Mesendoderm (in vitro differentiated cells): ENCODE results near the gene IL21.
A peak's percentile ranks its signal among the peaks of the same experiment; 100 is the strongest.

Experiments
- DNase-seq: peaks from one replicate; pipeline ENCODE4 v3.0.0; 2013
- H2AK5ac ChIP-seq: 2 replicates; pipeline ENCODE4 v1.6.1; 2013; ENCODE audit warnings: low read length, inconsistent platforms
- H2BK120ac ChIP-seq: 2 replicates; pipeline ENCODE4 v1.6.1; 2013; ENCODE audit warnings: low read depth, mild to moderate bottlenecking, low read length, moderate library complexity, mixed read lengths
- H2BK15ac ChIP-seq: replicated peaks from 2 replicates; pipeline ENCODE4 v1.6.1; 2013; ENCODE audit warnings: low read depth, mild to moderate bottlenecking, moderate library complexity
- H2BK5ac ChIP-seq: 2 replicates; pipeline ENCODE4 v1.6.1; 2013; ENCODE audit warnings: low read length, inconsistent platforms
- H3K18ac ChIP-seq: 2 replicates; pipeline ENCODE4 v1.6.1; 2013; ENCODE audit warnings: mild to moderate bottlenecking, low read length, mixed read lengths
- H3K23ac ChIP-seq: one replicate; pipeline ENCODE4 v1.6.1; 2013; ENCODE audit warnings: low read length
- H3K27ac ChIP-seq: 2 replicates; pipeline ENCODE4 v1.5.1; 2013; ENCODE audit warnings: low read depth, mild to moderate bottlenecking, inconsistent platforms, low read length, moderate library complexity
- H3K27me3 ChIP-seq: 2 replicates; pipeline ENCODE4 v1.6.1; 2013; ENCODE audit warnings: low read length, control low read depth, mild to moderate bottlenecking, inconsistent platforms; ENCODE audit not compliant: insufficient read depth, poor library complexity
- H3K36me3 ChIP-seq: 2 replicates; pipeline ENCODE4 v1.6.1; 2013; ENCODE audit warnings: low read length, inconsistent platforms; ENCODE audit not compliant: control insufficient read depth, insufficient read depth
- H3K4ac ChIP-seq: one replicate; pipeline ENCODE4 v1.6.1; 2013; ENCODE audit warnings: low read depth, mild to moderate bottlenecking, low read length, moderate library complexity
- H3K4me1 ChIP-seq: 2 replicates; pipeline ENCODE4 v1.6.1; 2013; ENCODE audit warnings: low read depth, low read length, inconsistent platforms; ENCODE audit not compliant: control insufficient read depth
- H3K4me2 ChIP-seq: 2 replicates; pipeline ENCODE4 v1.6.1; 2013; ENCODE audit warnings: low read length
- H3K4me3 ChIP-seq: 2 replicates; pipeline ENCODE4 v1.5.1; 2013; ENCODE audit warnings: mild to moderate bottlenecking, low read length
- H3K56ac ChIP-seq: one replicate; pipeline ENCODE4 v1.6.1; 2013; ENCODE audit warnings: low read length
- H3K79me1 ChIP-seq: 2 replicates; pipeline ENCODE4 v1.6.1; 2013; ENCODE audit warnings: low read length, inconsistent platforms
- H3K79me2 ChIP-seq: 2 replicates; pipeline ENCODE4 v1.6.1; 2013; ENCODE audit warnings: mild to moderate bottlenecking, low read length; ENCODE audit not compliant: control insufficient read depth, insufficient read depth
- H3K9ac ChIP-seq: 2 replicates; pipeline ENCODE4 v1.6.1; 2013; ENCODE audit warnings: low read length, inconsistent platforms
- H4K5ac ChIP-seq: one replicate; pipeline ENCODE4 v1.6.1; 2013; ENCODE audit warnings: low read length
- H4K8ac ChIP-seq: one replicate; pipeline ENCODE4 v1.6.1; 2013; ENCODE audit warnings: low read depth, mild to moderate bottlenecking, control low read depth, low read length, moderate library complexity
- WGBS: extraction: QIAGEN DNeasy Blood & Tissue Kit; methylation state at CpG from one replicate; pipeline ENCODE4 v1.1.7; 2013; ENCODE audit warnings: low lambda C conversion rate, missing lambda C conversion rate; ENCODE audit not compliant: insufficient coverage; ENCODE audit errors: extremely low coverage; 5-methylcytosine and 5-hydroxymethylcytosine counted together

The IL21 gene

DNA sequence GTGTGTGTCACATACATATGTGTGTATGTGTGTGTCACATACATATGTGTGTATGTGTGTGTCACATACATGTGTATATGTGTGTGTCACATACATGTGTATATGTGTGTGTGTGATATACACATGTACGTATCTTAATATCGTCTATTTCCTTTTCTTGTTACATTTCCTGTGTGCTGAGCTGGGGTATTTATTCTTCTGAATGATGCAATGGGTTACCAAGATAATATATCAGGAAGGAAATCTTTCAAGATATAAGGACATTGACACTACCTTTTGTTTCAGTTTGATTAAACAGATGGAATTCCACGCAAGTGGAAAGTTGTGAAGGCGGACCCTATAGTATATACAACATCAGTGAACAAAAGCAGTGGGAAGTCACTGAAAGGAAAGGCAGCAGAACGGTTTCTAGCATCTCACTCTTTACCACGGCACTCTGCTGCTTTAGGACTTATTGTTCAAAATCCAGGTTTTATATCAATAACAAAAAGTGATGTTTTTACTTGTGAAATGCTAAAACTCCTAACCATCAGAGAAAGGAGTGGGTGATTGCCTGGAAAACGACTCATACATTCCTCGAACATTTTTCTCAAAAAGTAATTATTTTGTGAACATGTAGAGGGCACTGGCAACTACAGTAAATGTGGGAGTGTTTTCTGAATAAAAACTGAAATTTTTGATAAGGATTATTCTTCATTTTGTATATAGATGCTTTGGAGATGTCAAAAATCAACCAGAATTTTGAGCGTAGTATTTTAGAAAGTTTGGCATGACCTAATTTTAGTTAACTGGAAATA, 43.1 kb upstream of the IL21 start:
- Histone ChIP-seq H3K27ac (no peak overlapping the region), H3K4me2 (no peak overlapping the region)

DNA sequence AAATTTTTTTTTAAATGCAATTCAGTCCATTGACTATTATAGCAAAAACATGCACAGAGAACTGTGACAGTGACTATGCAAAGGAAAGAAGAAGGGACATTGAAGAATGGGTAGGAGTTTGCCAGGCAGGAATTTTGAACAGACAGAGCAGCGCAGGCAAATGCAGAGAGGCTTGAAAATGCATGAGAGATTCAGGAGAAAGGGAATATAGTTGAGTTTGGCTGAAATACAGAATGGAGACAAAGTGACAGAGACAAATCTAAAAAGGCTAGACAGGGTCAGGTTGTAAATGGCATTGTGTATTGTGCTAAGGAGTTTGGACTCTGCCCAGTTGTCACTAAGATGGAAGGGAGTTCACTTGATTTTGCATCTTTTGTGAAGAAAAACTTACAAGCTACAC, 42.4 kb upstream of the IL21 start:
- no peak overlapping the region for H3K23ac ChIP-seq
- no peak overlapping the region for H3K4me3 ChIP-seq
- no peak overlapping the region for H4K5ac ChIP-seq
- no CpG with 5 or more reads among the region's 1 CpG for whole genome bisulfite sequencing
- no peak overlapping the region for H3K9ac ChIP-seq
- no peaks in the 10 kb centered on the region for H3K79me1 ChIP-seq
- H4K8ac ChIP-seq: no peak overlapping the region
- H3K36me3 ChIP-seq: no peaks in the 10 kb centered on the region
- no peak overlapping the region for H3K4ac ChIP-seq
- no peak overlapping the region for H2BK15ac ChIP-seq
- H3K18ac ChIP-seq: no peak overlapping the region
- no peak overlapping the region for H2AK5ac ChIP-seq
- no peak overlapping the region for H2BK5ac ChIP-seq
- H3K4me1 ChIP-seq: no peaks in the 10 kb centered on the region
- no peak overlapping the region for H3K4me2 ChIP-seq
- H3K27ac ChIP-seq: no peak overlapping the region
- H3K27me3 ChIP-seq: no peaks in the 10 kb centered on the region
- H3K79me2 ChIP-seq: no peaks in the 10 kb centered on the region
- H3K56ac ChIP-seq: no peak overlapping the region
- no peak for DNase-seq
- no peak overlapping the region for H2BK120ac ChIP-seq

More for the DNA sequence above, 43.1 kb upstream of the IL21 start:
- DNase-seq: no peak
- Histone ChIP-seq H2BK120ac (no peak overlapping the region), H3K36me3 (no peaks in the 10 kb centered on the region), H4K8ac (no peak overlapping the region), H2BK15ac (no peak overlapping the region), H3K79me2 (no peaks in the 10 kb centered on the region), H3K27me3 (no peaks in the 10 kb centered on the region), H2AK5ac (no peak overlapping the region), H2BK5ac (no peak overlapping the region), H3K9ac (no peak overlapping the region), H3K23ac (no peak overlapping the region), H3K4me3 (no peak overlapping the region), H3K18ac (no peak overlapping the region), H3K56ac (no peak overlapping the region), H3K79me1 (no peaks in the 10 kb centered on the region), H3K4ac (no peak overlapping the region), H3K4me1 (no peaks in the 10 kb centered on the region), H4K5ac (no peak overlapping the region)
- 100% methylated on average over 1 of the region's 9 CpGs for WGBS

DNA sequence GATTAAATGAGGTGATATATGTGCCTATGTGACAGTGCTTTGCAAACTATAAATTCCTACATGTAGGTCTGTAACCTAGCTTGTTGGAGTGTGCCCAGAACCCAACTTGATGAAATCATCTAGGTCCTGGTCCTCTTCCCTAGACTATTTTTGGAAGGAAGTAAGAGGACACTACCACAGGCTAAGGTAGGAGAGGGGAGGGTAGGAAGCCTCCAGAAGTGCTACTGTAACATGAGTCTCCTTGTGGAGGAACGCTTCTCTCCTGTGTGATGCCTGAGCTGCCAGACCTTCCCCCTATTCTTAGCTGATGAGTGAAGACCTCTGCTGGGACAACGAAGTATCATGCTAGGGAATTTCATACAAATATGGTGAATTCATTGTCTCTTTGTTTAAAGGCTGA, 41.8 kb upstream of the IL21 start:
- Histone ChIP-seq H3K18ac (no peak overlapping the region), H3K4me2 (no peak overlapping the region), H4K5ac (no peak overlapping the region), H3K56ac (no peak overlapping the region), H3K27me3 (no peaks in the 10 kb centered on the region), H3K23ac (no peak overlapping the region), H2BK120ac (no peak overlapping the region), H2BK5ac (no peak overlapping the region), H3K9ac (no peak overlapping the region), H3K4ac (no peak overlapping the region), H4K8ac (no peak overlapping the region), H3K79me2 (no peaks in the 10 kb centered on the region), H3K4me1 (no peaks in the 10 kb centered on the region), H2AK5ac (no peak overlapping the region), H3K79me1 (no peaks in the 10 kb centered on the region), H2BK15ac (no peak overlapping the region), H3K36me3 (no peaks in the 10 kb centered on the region), H3K4me3 (no peak overlapping the region), H3K27ac (no peak overlapping the region)
- no CpG with 5 or more reads among the region's 2 CpGs for WGBS
- DNase-seq: peak; percentile 54

DNA sequence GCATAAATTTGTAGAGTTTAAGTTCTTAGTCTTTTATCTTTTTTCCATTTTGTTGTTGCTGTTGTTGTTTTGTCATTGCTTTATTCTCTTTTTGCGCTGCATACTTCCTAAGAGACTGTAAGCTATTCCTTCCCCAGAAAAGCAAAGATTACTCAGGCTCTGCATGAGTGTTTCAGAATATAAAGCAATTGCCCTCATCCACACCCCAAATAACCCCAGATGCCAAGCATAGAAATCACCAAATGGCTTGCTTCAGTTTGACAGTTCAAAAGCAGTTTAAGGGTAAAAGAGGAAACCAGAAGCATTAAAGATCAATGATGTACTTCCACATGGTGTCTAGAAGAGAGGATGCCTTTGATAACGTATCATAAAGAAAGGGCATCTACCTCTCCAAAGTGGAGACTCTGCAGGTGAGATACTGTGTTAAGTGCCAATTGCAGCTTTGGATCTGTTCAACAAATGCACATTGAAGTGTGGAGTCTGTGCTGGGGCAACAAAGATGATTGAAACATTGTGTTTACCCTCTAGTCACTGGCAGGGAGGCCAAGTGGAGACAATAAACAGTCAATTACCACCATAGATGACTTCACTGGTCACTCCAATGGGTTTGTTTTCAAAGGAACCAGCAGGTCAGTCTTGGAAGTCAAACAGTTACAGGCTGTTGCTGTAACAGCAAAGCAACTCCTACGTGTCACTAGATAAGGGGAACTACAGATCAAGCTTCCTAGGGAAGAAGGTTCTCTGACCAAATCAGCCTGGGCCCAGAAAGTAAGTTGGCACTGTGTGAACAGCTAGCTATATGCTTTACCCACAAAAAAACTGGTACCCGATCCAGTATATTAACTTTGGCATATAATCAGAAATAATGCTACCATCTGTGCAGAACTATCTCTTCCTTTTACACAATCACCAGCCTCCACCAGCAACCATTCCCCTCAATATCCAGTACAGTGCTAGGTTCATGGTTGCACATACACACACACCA, 40.6 kb upstream of the IL21 start:
- Histone ChIP-seq H3K79me2 (no peaks in the 10 kb centered on the region), H3K9ac (no peak overlapping the region), H3K4ac (no peak overlapping the region), H4K5ac (no peak overlapping the region), H3K56ac (no peak overlapping the region), H2AK5ac (no peak overlapping the region), H2BK5ac (no peak overlapping the region), H3K79me1 (no peaks in the 10 kb centered on the region), H4K8ac (no peak overlapping the region), H3K4me3 (no peak overlapping the region), H2BK15ac (no peak overlapping the region), H3K4me1 (no peaks in the 10 kb centered on the region), H3K27me3 (no peaks in the 10 kb centered on the region), H3K27ac (no peak overlapping the region), H3K18ac (no peak overlapping the region), H3K36me3 (no peaks in the 10 kb centered on the region), H3K23ac (no peak overlapping the region), H3K4me2 (no peak overlapping the region), H2BK120ac (no peak overlapping the region)
- WGBS: no CpG with 5 or more reads among the region's 4 CpGs
- no peak for DNase-seq

DNA sequence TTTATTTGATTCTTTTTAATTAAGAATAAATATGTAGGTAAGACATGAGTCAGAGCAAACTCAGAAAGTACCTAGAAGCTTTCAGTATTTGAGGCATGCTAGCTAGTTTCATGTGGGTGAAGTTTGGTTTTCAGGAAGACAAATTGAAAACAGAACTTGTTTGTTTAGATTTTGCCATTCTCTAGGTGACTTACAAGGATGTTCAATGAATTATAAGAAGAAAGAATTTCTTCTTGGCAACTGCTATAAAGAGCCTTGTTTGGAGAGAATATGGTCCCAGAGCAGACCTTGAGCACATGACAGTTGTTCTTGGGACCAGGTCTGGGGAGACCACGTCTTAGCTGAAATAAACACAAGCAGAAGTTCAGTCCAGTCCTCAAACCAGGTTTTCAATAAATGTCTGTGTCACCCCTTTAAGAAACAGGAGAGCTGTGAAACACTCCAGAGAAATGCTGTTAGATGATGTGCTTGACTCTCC, 38.0 kb upstream of the IL21 start:
- Histone ChIP-seq H3K4me2 (no peak overlapping the region), H3K18ac (no peak overlapping the region), H3K4ac (no peak overlapping the region), H2BK120ac (no peak overlapping the region), H4K8ac (no peak overlapping the region), H3K36me3 (no peaks in the 10 kb centered on the region), H3K4me3 (no peak overlapping the region), H3K27ac (no peak overlapping the region), H3K79me2 (no peaks in the 10 kb centered on the region), H2BK5ac (no peak overlapping the region), H3K9ac (no peak overlapping the region), H3K79me1 (no peaks in the 10 kb centered on the region), H2AK5ac (no peak overlapping the region), H3K4me1 (no peaks in the 10 kb centered on the region), H3K23ac (no peak overlapping the region), H3K56ac (no peak overlapping the region), H4K5ac (no peak overlapping the region), H2BK15ac (no peak overlapping the region), H3K27me3 (no peaks in the 10 kb centered on the region)
- no CpG with 5 or more reads among the region's 1 CpG for WGBS
- DNase-seq: no peak
